Activated CD4-positive, alpha-beta T cell treated with anti-CD3 and anti-CD28 coated beads for 48 hours (primary cell): ENCODE results near the gene RPL12.

Experiments
- DNase-seq: peaks from one replicate; pipeline ENCODE4 v3.0.0-alpha.2; 2020

The RPL12 gene

DNA sequence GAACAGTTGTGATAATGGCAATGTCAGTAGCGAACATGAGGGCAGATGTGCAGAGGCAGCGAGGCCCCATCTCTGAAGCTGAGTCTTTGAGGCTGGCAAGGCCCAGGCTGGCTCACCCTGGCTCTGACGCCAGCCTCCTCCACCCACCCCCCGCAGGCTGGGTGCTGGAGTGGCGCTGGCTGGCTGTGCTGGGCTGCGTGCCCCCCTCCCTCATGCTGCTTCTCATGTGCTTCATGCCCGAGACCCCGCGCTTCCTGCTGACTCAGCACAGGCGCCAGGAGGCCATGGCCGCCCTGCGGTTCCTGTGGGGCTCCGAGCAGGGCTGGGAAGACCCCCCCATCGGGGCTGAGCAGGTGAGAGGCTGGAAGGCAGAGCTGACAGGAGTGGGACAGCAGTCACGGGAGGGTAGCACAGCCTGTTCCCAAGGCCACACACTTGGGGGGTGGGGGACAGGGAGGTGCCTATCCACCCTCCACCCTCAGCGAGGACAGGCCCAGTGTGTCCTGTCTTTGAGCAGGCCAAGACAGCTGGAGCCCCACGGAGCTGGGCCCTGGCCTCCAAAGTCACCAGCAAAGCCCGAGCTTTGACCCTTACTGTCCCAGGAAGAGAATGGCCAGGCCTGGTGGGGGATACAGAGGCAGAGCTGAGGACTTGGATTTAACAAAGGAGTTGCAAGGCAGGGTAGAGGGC lies 48.7 kb downstream of the RPL12 start:
- no peak for DNase-seq

DNA sequence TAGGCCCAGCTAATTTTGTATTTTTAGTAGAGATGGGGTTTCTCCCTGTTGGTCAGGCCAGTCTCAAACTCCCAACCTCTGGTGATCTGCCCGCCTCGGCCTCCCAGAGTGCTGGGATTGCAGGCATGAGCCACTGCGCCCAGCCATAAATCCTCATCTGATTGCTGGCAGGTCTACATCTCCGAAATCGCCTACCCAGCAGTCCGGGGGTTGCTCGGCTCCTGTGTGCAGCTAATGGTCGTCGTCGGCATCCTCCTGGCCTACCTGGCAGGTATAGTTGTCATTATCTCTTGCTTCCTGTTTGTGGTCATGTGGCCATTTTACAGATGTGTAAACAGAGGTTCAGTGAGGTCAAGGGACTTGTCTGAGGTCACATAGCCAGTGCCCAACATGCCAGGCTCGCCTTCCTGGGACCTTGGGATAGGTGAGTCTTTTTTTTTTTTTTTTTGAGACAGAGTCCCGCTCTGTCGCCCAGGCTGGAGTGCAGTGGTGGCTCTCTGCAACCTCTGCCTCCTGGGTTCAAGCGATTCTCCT lies 51.4 kb downstream of the RPL12 start:
- no peak for DNase-seq

DNA sequence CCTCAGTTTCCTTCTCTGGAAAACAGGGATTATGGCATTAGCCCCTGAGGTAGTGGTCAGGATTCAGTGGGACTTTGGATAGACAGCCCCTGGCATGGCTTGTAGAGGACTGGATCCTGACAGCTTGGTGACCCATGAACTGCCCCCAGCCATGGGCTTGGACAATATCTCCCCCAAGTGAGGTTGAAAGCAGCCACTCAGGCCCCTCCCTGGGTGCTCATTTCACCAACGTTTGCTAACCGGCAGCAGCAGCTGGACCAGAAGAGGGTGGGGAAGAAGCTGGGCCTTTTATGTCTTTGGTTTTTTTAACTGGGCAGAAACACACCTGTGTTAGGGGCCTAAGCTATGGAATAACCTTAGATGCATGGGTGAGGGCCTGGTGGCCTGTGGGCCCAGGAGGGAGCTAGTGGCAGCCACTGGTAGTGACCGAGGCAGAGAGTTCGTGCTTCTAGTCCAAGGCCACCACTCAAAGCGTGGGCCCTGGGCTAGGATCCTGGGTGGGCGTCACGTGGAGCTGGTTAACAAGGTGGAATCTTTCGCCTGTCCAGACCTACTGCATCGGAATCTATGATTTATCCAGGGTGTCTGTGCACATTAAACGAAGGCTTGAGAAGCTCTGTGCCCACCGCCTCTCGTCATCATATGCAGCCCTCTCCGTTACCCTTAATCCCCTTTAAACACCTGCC lies 52.3 kb downstream of the RPL12 start:
- no peak for DNase-seq

DNA sequence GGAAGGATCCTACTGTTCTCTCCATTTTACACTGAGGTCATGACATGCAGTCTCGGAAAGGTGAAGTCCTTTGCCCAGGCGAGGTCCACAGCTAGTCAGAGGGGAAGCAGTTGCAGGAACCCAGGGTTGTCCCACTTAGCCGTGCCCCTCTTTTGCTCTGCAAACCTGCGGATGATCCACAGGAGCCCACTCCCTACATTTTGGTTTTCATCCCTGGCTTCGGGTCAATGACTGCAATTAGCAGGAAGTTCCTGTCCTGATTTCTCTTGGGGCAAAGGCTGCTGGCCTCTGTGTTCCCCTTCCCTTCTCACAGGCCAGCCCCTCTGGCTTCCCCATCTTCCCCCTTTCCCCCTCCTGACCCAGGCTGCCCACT lies 52.9 kb downstream of the RPL12 start:
- DNase-seq, result no peak
